GM18505 (cell line): ENCODE measurements around the gene ELOVL1.

Source experiments
- ATAC-seq: cut with Tn5 transposase; IDR thresholded peaks from one replicate; pipeline ENCODE4 v1.9.1; 2021; ENCODE audit not compliant: unreplicated experiment
- POLR2A ChIP-seq: IDR thresholded peaks from 4 replicates; pipeline ENCODE4 v1.6.1; 2011; ENCODE audit warnings: borderline replicate concordance; ENCODE audit not compliant: insufficient read depth, insufficient read length; ENCODE audit errors: extremely low read depth

Gene ELOVL1

DNA sequence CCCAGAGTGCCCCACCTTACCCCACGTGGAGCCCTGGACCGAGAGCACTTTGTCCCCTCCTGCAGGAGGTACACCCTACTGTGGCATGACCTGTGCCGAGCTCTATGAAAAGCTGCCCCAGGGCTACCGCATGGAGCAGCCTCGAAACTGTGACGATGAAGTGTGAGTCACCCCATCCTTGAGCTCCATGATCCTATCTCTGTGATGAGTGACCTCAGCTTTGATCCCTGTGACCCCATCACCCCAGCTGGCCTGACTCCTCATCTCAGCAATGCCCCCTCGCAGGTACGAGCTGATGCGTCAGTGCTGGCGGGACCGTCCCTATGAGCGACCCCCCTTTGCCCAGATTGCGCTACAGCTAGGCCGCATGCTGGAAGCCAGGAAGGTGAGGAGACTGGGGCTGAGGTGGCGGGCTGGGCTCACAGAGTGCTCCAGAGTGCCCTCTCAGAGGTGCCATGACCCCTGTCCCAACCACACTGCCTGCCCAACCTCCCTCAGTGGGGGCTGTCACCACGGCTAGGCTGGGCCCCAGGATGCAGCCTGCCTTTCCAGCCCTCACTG lies 46.4 kb downstream of the ELOVL1 start:
- ATAC-seq, result no peak
- no peak for TF ChIP-seq POLR2A

DNA sequence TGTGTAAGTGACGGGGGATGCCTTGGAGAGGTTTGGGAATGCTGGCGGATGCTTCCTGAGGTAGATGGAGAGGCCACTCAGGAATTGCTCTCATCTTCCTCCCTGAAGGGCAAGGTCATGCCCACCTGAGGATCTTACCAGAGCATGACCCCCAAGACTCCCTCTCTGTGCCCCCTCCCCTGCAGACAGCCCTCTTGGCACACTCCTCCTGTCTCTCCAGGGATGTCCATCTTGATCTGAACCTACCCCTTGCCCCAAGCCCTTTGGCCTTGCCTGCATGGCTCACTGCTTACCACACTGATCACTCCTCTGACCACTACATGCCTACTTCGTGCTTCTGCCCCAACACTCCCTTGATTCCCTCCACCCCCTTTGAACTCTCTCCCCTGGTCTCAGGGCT lies 48.0 kb downstream of the ELOVL1 start:
- no peak for ATAC-seq
- TF ChIP-seq POLR2A, result no peak

DNA sequence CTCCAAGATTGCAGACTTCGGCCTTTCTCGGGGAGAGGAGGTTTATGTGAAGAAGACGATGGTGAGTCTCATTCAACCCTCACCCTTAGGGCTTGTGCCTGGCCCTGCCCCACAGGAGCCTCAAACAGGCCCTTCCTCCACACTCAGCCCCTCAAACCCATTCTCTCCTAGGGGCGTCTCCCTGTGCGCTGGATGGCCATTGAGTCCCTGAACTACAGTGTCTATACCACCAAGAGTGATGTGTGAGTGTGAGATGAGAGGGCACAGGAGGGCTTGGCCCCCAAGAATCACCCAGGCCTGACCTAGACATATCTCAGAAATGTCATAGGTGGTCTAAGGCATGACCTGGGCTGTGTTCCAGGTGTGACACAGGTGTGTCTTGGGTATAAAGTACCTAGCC lies 48.5 kb downstream of the ELOVL1 start:
- no peak for TF ChIP-seq POLR2A

DNA sequence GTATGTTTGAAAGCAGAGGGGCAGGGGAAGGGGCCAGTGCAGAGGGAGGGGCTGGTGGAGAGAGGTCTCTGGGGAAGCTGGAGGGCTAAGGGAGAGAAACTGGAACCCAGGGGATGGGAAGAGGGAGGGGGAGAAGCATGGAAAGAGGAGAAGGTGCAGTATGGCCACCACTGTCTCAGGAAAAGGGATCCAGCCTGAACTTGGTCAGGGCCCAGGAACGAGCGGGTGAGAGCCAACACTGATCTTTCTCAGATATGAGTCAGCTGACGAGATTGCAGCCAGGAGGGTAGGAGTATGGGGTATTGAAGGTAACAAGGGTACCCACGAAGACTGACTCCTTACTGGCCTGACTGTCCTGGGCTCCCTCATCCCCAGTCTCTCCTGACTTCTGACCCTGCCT lies 49.0 kb downstream of the ELOVL1 start:
- ATAC-seq, result no peak

More for the DNA sequence above, 48.5 kb downstream of the ELOVL1 start:
- no peak for ATAC-seq

DNA sequence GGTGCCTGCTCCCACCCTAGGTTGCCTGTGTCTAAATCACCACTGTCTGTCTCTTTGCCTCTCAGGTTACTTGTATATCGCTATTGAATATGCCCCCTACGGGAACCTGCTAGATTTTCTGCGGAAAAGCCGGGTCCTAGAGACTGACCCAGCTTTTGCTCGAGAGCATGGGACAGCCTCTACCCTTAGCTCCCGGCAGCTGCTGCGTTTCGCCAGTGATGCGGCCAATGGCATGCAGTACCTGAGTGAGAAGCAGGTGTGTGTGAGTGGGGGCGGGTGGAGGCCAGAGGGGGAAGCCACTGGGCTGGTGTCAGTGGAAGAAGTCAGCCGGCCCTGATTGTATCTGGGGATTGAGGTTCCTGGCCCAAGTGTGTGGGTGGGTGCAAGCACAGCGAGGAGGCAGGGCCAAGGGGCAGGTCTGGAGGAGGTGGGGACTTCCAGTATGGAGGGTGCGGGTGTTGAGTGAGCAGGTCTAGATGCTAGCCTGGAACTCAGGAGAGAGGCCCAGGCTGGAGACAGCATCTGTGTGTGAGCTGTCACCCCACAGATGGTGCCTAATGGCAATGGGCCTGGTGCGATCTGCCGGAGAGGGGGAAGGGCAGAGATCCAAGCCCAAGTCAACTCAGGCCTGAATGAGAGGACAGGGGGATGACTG lies 49.9 kb downstream of the ELOVL1 start:
- no peak for ATAC-seq
- TF ChIP-seq POLR2A, result no peak

More for the DNA sequence above, 49.0 kb downstream of the ELOVL1 start:
- TF ChIP-seq POLR2A, result no peak

DNA sequence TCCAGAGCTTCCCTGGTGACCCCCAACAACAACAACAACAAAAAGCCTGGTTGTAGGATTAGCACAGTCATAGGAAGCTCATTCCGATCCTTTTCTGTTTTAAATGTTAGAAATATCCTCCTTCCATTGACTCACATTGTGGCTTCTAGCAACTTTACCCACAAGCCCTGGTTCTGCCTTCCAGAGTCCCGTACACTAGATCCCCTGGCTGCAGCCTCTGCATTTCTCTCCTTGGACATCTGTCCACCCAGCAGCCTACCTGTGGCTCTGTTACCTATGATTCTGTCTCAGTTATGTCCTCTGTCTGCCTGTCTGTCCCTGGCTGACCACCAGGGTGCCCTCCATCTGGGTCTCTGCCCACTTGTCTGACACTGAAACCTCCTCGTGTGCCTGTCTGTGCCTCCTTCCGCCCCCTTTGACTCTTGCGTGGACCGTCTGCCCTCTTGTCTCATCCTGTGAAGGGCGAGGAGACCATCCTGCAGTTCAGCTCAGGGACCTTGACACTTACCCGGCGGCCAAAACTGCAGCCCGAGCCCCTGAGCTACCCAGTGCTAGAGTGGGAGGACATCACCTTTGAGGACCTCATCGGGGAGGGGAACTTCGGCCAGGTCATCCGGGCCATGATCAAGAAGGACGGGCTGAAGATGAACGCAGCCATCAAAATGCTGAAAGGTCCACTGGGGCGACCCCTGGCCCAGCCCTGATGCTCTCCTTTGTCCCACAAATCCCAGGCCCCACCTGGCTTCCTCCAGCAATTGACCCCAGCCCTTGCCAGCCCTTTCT lies 50.9 kb downstream of the ELOVL1 start:
- no peak for ATAC-seq
- TF ChIP-seq POLR2A, result no peak

DNA sequence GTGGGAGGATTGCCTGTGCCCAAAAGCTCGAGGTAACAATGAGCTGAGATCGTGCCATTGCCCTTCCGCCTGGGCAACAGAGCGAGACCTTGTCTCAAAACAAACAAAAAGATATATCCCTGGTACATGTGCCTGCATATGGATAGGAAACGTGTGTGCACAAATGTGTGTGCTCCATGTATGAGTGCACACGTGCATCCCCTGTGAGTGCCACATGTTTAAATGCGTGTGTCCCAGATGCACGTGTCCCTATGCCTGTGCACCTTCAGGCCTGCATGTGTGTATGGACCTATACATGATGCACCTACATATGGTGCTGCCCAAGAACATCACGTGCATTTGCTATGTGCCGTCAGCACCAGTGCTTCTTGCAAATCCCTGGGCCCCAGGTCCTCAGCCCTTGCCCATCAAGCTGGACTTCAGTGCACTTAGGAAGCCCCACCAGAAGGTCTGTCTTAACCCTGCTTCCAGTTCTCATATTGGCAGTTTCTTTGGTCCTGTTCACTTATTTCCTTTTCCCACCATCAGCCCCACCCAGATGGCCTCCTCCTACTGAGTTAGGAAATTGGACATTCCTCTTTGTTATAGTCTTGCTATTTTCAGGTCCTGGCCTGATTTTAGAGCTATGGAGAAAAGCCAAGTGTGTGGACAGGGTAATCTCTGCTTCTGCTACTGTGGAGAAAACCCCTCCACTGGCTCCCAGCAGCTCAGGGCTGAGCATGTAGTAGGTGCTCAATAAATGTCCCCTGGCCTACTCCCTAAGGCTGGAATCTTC lies 51.7 kb downstream of the ELOVL1 start:
- no peak for TF ChIP-seq POLR2A
- no peak for ATAC-seq

DNA sequence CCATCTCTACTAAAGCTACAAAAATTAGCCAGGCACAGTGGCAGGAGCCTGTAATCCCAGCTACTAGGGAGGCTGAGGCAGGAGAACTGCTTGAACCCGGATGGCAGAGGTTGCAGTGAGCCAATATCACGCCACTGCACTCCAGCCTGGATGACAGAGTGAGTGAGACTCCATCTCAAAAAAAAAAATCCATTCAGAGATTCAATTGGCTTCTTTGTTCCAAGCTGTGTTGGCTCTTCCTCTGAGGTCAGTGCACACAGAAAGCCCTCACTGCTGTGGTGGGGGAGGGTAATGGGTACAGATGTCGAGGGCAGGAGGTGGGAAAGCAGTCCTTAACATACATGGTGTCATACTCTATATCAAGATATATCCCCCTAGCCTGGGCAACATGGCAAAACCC lies 52.3 kb downstream of the ELOVL1 start:
- TF ChIP-seq POLR2A, result no peak
- ATAC-seq, result no peak

DNA sequence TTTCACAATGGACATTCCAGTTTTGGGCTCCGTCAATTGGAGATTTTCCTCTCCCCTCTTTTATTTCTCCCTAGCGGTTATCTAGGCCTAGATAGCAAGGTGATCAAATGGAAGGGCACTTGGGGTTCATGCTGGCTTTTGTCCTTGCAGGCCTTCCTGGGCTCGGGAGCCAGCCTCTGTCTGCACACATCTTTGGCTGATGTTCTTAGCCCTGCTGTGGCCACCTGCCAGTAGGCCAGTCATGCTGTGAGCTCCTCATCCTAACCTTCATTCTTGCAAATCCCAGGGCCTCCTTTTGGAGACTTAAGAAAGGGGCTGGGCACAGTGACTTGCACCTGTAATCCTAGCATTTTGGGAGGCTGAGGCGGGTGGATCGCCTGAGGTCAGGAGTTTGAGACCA lies 53.6 kb downstream of the ELOVL1 start:
- TF ChIP-seq POLR2A, result no peak
- ATAC-seq, result no peak

DNA sequence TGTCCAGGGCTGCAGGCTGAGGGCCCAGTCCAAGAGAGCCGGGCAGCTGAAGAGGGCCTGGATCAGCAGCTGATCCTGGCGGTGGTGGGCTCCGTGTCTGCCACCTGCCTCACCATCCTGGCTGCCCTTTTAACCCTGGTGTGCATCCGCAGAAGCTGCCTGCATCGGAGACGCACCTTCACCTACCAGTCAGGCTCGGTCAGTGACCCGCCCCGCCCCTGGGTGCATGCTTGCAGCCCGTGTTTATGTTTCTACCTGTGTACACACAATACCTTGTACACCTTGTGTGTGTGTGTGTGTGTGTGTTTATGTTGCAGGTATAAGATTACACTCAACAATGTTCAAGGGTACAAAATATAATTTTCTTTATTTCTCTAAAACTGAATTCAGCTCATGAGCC lies 54.0 kb downstream of the ELOVL1 start:
- no peak for ATAC-seq
- no peak for TF ChIP-seq POLR2A
